Fibroblast of the aortic adventitia (primary cell): ENCODE measurements around the gene NKD1. TPM values are rescaled to one million over a fixed set of nuclear protein-coding genes. Genes with fewer than 3 reads are reported as not detected.

Source experiments
- DNase-seq: peaks from one replicate; pipeline ENCODE4 v3.0.0-alpha.2; 2010; ENCODE audit warnings: low read depth
- H3K4me3 ChIP-seq: 2 replicates; pipeline ENCODE4 v1.5.1; 2011; ENCODE audit warnings: low read depth, mild to moderate bottlenecking, control low read depth, low read length, moderate library complexity
- total RNA-seq: library from RNA; depleted of rRNA; stranded (reverse); fragments of >200 nt; gene quantifications from 2 replicates; pipeline ENCODE4 v1.2.3, GENCODE V29; 2012; ENCODE audit warnings: low replicate concordance
- TF ChIP-seq, protein P1 (sequence below): IDR thresholded peaks from 2 replicates; pipeline ENCODE4 v1.5.1; 2011; ENCODE audit warnings: mild to moderate bottlenecking, low read length, control low read depth, inconsistent platforms; ENCODE audit not compliant: insufficient read depth

NKD1 gene
- total RNA-seq, 1 donor = 0.09 TPM

DNA sequence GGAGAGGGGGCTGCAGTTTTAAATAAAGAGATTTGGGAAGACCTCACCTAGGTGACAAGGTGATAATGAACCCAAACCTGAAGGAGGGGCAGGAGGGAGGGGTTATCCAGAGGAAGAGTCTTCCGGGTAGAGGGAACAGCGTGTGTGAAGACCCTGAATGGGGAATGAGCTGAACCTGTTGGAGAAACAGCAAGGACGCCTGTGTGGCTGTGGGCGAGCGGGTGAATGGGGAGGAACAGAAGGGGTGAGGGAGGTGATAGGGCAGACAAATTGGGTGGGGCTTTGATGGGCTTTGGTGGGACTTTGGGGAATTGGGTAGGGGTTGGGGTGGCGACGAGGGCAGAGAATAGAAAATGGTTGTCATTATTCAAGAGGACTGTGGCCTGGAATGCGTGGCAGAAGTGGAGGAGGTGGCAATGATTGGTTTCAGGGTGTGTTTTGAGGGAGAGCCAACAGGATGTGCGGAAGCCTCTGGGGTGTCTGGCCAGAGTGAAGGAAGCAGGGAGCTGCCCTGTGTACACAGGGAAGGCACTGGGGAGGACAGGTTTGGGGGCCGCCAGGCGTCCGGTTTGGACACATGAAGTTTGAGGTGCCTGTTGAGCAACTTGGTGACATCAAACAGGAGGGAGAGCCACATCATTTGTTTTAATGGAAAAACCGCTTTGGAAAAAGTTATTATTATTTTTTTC is 48.7 kb downstream of the NKD1 start:
- no peak overlapping the region for H3K4me3 ChIP-seq
- TF ChIP-seq, protein P1, sequence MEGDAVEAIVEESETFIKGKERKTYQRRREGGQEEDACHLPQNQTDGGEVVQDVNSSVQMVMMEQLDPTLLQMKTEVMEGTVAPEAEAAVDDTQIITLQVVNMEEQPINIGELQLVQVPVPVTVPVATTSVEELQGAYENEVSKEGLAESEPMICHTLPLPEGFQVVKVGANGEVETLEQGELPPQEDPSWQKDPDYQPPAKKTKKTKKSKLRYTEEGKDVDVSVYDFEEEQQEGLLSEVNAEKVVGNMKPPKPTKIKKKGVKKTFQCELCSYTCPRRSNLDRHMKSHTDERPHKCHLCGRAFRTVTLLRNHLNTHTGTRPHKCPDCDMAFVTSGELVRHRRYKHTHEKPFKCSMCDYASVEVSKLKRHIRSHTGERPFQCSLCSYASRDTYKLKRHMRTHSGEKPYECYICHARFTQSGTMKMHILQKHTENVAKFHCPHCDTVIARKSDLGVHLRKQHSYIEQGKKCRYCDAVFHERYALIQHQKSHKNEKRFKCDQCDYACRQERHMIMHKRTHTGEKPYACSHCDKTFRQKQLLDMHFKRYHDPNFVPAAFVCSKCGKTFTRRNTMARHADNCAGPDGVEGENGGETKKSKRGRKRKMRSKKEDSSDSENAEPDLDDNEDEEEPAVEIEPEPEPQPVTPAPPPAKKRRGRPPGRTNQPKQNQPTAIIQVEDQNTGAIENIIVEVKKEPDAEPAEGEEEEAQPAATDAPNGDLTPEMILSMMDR = no peak
- DNase-seq = no peak

DNA sequence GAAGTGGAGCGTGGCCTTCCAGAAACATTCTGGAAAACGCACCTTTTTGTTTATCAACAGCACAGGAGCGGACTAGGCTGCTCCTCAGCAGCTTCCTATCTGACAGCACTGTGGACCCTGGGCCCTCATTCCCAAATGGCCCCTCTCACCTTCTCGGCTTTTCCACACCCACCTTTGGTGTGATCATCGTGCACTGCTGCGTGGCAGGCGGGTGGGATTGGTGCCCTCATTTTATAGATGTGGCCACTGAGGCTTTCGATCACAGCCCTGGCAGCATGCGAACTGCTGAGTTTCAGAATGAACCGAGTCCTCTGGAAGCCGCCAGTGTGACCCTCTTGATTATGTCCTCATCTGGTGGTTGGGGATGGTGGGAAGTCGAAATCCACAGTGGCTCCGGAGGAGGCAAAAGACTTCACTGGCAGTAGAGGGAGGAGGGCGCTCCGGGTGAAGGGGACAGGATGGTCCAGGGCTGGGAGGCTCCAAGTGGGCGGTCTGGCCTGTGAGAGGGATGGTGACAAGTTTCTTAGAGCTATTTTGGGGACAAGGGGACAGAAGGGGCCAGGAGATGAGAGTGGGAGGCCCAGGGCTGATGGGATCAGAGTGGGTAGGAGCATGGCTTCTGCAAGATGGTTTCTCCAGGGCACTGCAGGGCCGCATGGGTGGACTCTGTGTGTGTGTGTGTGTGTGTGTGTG is 49.5 kb downstream of the NKD1 start:
- H3K4me3 ChIP-seq = no peak overlapping the region
- TF ChIP-seq, protein P1 = no peak
- DNase-seq = no peak

GRCh38 chr16:50598256-50598894 is 50.2 kb downstream of the NKD1 start:
- no peak overlapping the region for H3K4me3 ChIP-seq
- no peak for DNase-seq
- TF ChIP-seq, protein P1 = no peak

- TF ChIP-seq, protein P1 = no peak
- no peak overlapping the region for H3K4me3 ChIP-seq
- no peak for DNase-seq
Observed at GRCh38 chr16:50598936-50599361, 50.8 kb downstream of the NKD1 start.

- H3K4me3 ChIP-seq = no peak overlapping the region
- TF ChIP-seq, protein P1 = no peak
- DNase-seq = no peak
Observed at GRCh38 chr16:50599494-50599893, 51.3 kb downstream of the NKD1 start.

GRCh38 chr16:50600582-50601283 is 52.5 kb downstream of the NKD1 start:
- no peak overlapping the region for H3K4me3 ChIP-seq
- TF ChIP-seq, protein P1 = no peak
- DNase-seq = no peak
